Measurements from ENCODE around the gene ALDH8A1. TPM values are rescaled to one million over a fixed set of nuclear protein-coding genes. Genes with fewer than 3 reads are reported as not detected.

The ALDH8A1 gene
- total RNA-seq, 3 donors from 2014 or later, result 0.48 to 2.3 (median 0.75) TPM

DNA sequence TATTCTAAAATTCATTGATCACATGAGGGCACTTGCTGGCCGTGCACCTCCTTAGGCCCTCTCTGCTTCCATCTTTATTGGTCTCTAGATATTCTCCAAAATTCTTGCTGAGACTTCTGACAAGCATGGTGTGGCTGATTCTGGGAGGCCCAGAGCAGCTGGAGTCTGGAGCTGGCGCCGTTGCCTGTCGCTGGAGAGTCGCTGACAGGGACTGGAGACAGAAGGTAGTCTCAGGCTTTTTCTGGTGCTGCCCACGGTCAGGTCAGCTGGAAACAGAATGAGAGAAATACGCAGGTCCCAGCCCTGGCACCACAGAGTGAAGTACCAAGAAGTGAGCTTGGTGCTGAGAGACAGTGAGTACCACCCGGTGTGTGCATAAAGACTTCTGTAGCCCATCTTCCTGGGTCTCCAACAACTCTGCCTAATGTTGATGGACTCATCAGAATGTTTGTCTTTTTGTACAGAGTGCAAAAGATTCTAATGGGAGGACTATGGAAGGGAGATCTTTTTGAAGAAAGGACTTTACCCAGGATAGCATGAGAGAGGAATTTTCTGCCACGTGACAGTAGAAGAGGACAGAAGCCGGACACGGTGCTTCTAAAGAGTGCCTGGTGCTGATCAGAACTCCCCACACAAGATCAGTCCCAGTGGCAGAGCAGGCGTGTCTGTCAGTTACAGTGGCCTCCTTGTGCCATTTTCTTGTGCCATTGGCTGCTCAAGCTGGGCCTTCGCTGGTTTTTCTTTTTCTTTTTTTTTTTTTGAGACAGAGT, 1.8 kb upstream of the ALDH8A1 start:
- H3K4me1 ChIP-seq (ENCODE audit: low read depth), result no peaks in the 10 kb centered on the region
- intact Hi-C loops (cut with DNase I, micrococcal nuclease), result no loop called here
- DNase-seq, result no peak
- no peaks in the 10 kb centered on the region for H3K9me3 ChIP-seq
- H3K36me3 ChIP-seq (ENCODE audit: low read depth), result no peaks in the 10 kb centered on the region
- no peak for ATAC-seq
- H3K4me3 ChIP-seq, result no peak overlapping the region
- TF ChIP-seq, protein P1, sequence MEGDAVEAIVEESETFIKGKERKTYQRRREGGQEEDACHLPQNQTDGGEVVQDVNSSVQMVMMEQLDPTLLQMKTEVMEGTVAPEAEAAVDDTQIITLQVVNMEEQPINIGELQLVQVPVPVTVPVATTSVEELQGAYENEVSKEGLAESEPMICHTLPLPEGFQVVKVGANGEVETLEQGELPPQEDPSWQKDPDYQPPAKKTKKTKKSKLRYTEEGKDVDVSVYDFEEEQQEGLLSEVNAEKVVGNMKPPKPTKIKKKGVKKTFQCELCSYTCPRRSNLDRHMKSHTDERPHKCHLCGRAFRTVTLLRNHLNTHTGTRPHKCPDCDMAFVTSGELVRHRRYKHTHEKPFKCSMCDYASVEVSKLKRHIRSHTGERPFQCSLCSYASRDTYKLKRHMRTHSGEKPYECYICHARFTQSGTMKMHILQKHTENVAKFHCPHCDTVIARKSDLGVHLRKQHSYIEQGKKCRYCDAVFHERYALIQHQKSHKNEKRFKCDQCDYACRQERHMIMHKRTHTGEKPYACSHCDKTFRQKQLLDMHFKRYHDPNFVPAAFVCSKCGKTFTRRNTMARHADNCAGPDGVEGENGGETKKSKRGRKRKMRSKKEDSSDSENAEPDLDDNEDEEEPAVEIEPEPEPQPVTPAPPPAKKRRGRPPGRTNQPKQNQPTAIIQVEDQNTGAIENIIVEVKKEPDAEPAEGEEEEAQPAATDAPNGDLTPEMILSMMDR (IDR thresholded peaks at IDR 0.05), result no peak

DNA sequence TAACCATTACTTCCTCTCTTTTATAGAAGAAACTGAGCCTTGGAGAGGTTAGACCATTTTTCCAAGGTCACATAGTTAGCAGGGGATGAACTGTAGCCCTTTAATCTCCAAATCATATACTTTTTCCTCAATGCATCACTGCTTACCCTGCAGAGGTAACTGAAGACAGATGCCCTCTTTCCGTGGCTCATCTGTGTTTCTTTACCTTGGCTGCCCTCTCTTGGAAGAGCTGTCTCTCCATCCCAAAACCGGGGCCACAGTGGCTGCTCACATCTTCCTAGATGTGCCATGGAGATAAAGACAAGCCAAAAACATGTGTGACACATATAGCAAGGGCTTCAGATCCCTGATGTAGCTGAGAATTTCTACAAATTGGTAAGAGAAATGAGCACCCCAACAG, 581 bp upstream of the ALDH8A1 start:
- TF ChIP-seq, protein P1 (IDR thresholded peaks at IDR 0.05), result no peak
- H3K4me3 ChIP-seq, result no peak overlapping the region
- H3K9me3 ChIP-seq, result no peaks in the 10 kb centered on the region
- no peak for DNase-seq
- intact Hi-C loops (cut with DNase I, micrococcal nuclease), result no loop called here
- H3K4me1 ChIP-seq (ENCODE audit: low read depth), result no peaks in the 10 kb centered on the region
- ATAC-seq, result no peak
- no peaks in the 10 kb centered on the region for H3K36me3 ChIP-seq (ENCODE audit: low read depth)

DNA sequence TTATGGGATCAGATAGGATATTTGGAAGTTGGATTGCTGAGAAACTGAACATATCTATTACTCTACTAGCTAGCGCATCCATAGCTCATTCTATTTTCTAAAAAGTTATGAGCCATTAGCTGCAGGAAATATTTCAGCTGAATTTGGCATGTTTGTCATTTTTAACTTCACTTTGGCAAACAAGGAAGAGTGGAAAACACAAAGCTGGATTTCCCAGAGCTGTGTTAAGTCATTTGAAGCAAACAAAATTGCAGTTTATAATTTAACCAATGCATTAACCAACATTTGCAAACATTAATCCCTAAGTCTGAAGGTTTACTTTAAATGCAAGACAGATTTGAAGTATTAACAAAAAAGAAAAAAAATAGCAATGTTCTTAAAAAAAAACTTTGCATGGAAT, 1.2 kb downstream of the ALDH8A1 start:
- Histone ChIP-seq H3K4me1 (ENCODE audit: low read depth) (no peaks in the 10 kb centered on the region), H3K9me3 (no peaks in the 10 kb centered on the region), H3K36me3 (ENCODE audit: low read depth) (no peaks in the 10 kb centered on the region), H3K4me3 (no peak overlapping the region)
- no peak for DNase-seq
- TF ChIP-seq, protein P1 (IDR thresholded peaks at IDR 0.05), result no peak
- no peak for ATAC-seq
- intact Hi-C loops (cut with DNase I, micrococcal nuclease), result loop anchor here in 1 of 2 donors (10.0 kb wide), 1 partner anchor 774 kb away; no protein-coding TSS in a partner anchor

DNA sequence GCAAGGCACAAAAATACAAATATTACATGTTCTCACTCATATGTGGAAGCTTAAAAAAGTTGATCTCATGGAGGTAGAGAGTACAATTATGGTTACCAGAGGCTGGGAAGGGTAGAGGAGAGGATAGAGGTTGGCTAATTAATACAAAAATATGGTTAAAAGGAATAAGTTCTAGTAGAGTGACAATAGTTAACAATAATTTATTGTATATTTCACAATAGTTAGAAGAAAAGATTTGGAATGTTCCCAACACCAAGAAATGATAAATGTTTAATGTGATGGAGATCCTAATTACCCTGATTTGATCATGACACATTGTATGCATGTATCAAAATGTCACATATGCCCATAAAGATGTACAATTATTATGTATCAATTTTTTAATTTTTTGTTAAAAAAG, 1.8 kb downstream of the ALDH8A1 start:
- DNase-seq, result no peak
- intact Hi-C loops (cut with DNase I, micrococcal nuclease), result loop anchor here in 1 of 2 donors (10.0 kb wide), 1 partner anchor 773 kb away; no protein-coding TSS in a partner anchor

DNA sequence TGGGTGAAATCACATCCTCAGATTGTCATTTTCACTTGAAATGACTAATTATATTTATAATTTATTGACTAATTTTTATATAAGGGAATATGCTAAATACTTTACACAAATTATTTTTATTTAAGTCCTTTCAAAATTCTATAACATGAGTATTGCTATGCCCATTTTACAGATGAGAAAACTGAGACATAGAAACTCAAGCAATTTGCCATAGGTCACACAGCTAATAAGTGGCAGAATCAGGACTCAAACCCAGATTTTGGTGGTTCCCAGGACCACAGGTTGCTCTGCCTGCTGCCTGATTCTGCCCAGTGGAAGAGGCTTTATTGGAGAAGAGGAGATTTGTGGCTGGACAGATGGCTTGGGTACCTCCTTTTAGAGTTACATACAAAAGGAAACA, 4.9 kb downstream of the ALDH8A1 start:
- intact Hi-C loops (cut with DNase I, micrococcal nuclease), result loop anchor here in 1 of 2 donors (10.0 kb wide), 1 partner anchor 770 kb away; no protein-coding TSS in a partner anchor
- TF ChIP-seq, protein P1 (IDR thresholded peaks at IDR 0.05), result no peak
- Histone ChIP-seq H3K4me1 (ENCODE audit: low read depth) (no peaks in the 10 kb centered on the region), H3K36me3 (ENCODE audit: low read depth) (no peaks in the 10 kb centered on the region), H3K9me3 (no peaks in the 10 kb centered on the region), H3K4me3 (no peak overlapping the region)
- ATAC-seq (no peak), DNase-seq (no peak)

More for the DNA sequence above, 1.8 kb downstream of the ALDH8A1 start:
- Histone ChIP-seq H3K36me3 (ENCODE audit: low read depth) (no peaks in the 10 kb centered on the region), H3K4me3 (no peak overlapping the region), H3K4me1 (ENCODE audit: low read depth) (no peaks in the 10 kb centered on the region), H3K9me3 (no peaks in the 10 kb centered on the region)
- TF ChIP-seq, protein P1 (IDR thresholded peaks at IDR 0.05), result no peak
- no peak for ATAC-seq
